B cell (primary cell): Measurements from ENCODE around the gene ARL9. TPM values are rescaled to one million over a fixed set of nuclear protein-coding genes. Genes with fewer than 3 reads are reported as not detected.

Experiments used
- ATAC-seq: fragments of 200-7000 bp; cut with Tn5 transposase; one replicate; pipeline ENCODE4 v1.10.0; 2021; ENCODE audit warnings: low read depth, mild to moderate bottlenecking, moderate number of reproducible peaks, moderate library complexity
- CTCF ChIA-PET: fragments of 350-600 bp; sonication (Branson Sonifier 250); formaldehyde crosslinking; loops from one replicate; lab custom pipeline; 2021; ENCODE audit warnings: antibody characterized with exemption, inconsistent platforms; lab: Charles Lee
- POLR2A ChIA-PET: fragments of 350-600 bp; sonication (Branson Sonifier 250); formaldehyde crosslinking; loops from one replicate; lab custom pipeline; 2021; ENCODE audit warnings: antibody characterized with exemption; lab: Charles Lee
- DNase-seq: peaks from one replicate; pipeline ENCODE4 v3.0.0; 2013
- H2AFZ ChIP-seq: 2 replicates; pipeline ENCODE4 v1.6.1; 2012; ENCODE audit warnings: mild to moderate bottlenecking, low read depth, low read length; ENCODE audit not compliant: insufficient read depth, poor library complexity, severe bottlenecking
- H3K27ac ChIP-seq, 2 donors: 1 replicate in 1 of 2; 2 replicates in 1 of 2; pipeline ENCODE4 v1.5.1; 2012 to 2013; ENCODE audit warnings: low read length in 2 of 2, mild to moderate bottlenecking in 2 of 2, moderate library complexity in 1 of 2
- H3K27me3 ChIP-seq, 4 experiments: fragments of 200-600 bp in 1 of 4; sonication (generic) in 1 of 4; replicated peaks in 1 of 4; 1 replicate in 2 of 4; 2 replicates in 2 of 4; pipeline versions ENCODE4 v1.6.1 to v1.7.0; 2013 to 2016; ENCODE audit warnings: low read length in 3 of 4, mild to moderate bottlenecking in 2 of 4, mixed read lengths in 1 of 4, moderate library complexity in 1 of 4; ENCODE audit not compliant: insufficient read depth in 4 of 4, control insufficient read depth in 3 of 4; ENCODE audit errors: control extremely low read depth in 1 of 4
- H3K36me3 ChIP-seq, 2 experiments: replicated peaks in 1 of 2; 1 replicate in 1 of 2; 2 replicates in 1 of 2; pipeline versions ENCODE4 v1.6.1 to v1.7.1; 2013; ENCODE audit warnings: low read length in 1 of 2; ENCODE audit not compliant: insufficient read depth in 2 of 2, control insufficient read depth in 1 of 2; ENCODE audit errors: control extremely low read depth in 1 of 2, extremely low read depth in 1 of 2
- H3K4me1 ChIP-seq, 2 donors: fragments of 200-600 bp in 1 of 2; sonication (generic) in 1 of 2; 1 replicate in 1 of 2; 2 replicates in 1 of 2; pipeline versions ENCODE4 v1.5.1 to v1.6.1; 2013 to 2017; ENCODE audit warnings: low read length in 2 of 2; ENCODE audit not compliant: control insufficient read depth in 2 of 2, insufficient read depth in 2 of 2
- H3K4me2 ChIP-seq: replicated peaks from 2 replicates; pipeline ENCODE3; 2012; ENCODE audit warnings: mild to moderate bottlenecking, low read depth, low read length; ENCODE audit not compliant: poor library complexity, severe bottlenecking
- H3K4me3 ChIP-seq, 5 experiments: fragments of 200-600 bp in 1 of 5; sonication (generic) in 1 of 5; 1 replicate in 3 of 5; 2 replicates in 2 of 5; pipeline versions ENCODE4 v1.5.1 to v1.7.0; 2011 to 2016; ENCODE audit warnings: low read length in 4 of 5, mild to moderate bottlenecking in 4 of 5, low read depth in 2 of 5, control low read depth in 1 of 5, moderate library complexity in 1 of 5; ENCODE audit not compliant: insufficient read depth in 1 of 5; ENCODE audit errors: control extremely low read depth in 1 of 5, extremely low read depth in 1 of 5
- H3K79me2 ChIP-seq: fragments of 200-600 bp; sonication (generic); one replicate; pipeline ENCODE4 v1.6.0; 2016; ENCODE audit warnings: low read length; ENCODE audit not compliant: control insufficient read depth, insufficient read depth
- H3K9ac ChIP-seq: fragments of 200-600 bp; sonication (generic); 2 replicates; pipeline ENCODE4 v1.6.1; 2017; ENCODE audit warnings: mild to moderate bottlenecking, low read length, moderate library complexity
- H3K9me3 ChIP-seq, 3 donors: one replicate each; pipeline versions ENCODE4 v1.6.1 to v1.7.1; 2013; ENCODE audit warnings: low read length in 2 of 3; ENCODE audit not compliant: control insufficient read depth in 2 of 3, insufficient read depth in 1 of 3; ENCODE audit errors: control extremely low read depth in 1 of 3
- H4K20me1 ChIP-seq: 2 replicates; pipeline ENCODE4 v1.6.0; 2012; ENCODE audit warnings: mild to moderate bottlenecking, low read length; ENCODE audit not compliant: insufficient read depth, control insufficient read depth, poor library complexity, severe bottlenecking
- H3K27ac Mint-ChIP-seq: one replicate; pipeline ENCODE4 v1.8.0; 2021; ENCODE audit warnings: mixed read lengths
- H3K27me3 Mint-ChIP-seq: one replicate; pipeline ENCODE4 v1.8.0; 2021; ENCODE audit warnings: mixed read lengths
- H3K4me1 Mint-ChIP-seq: one replicate; pipeline ENCODE4 v1.8.0; 2021; ENCODE audit warnings: mixed read lengths
- H3K4me3 Mint-ChIP-seq: one replicate; pipeline ENCODE4 v1.8.0; 2021; ENCODE audit warnings: mixed read lengths
- H3K9me3 Mint-ChIP-seq: one replicate; pipeline ENCODE4 v1.8.0; 2022; ENCODE audit warnings: mixed read lengths; ENCODE audit not compliant: insufficient read depth
- CTCF ChIP-seq: fragments of 200-600 bp; IDR thresholded peaks from one replicate; pipeline ENCODE4 v1.8.0; 2022; ENCODE audit warnings: antibody characterized with exemption, mild to moderate bottlenecking
- EZH2 ChIP-seq: IDR thresholded peaks from 2 replicates; pipeline ENCODE4 v1.6.1; 2012; ENCODE audit warnings: borderline replicate concordance, low read depth, mild to moderate bottlenecking, moderate library complexity, low read length; ENCODE audit not compliant: insufficient read depth, poor library complexity, severe bottlenecking
- WGBS: methylation state at CpG from one replicate; pipeline ENCODE4 v1.1.5; 2013; ENCODE audit warnings: missing lambda C conversion rate; ENCODE audit not compliant: insufficient coverage; 5-methylcytosine and 5-hydroxymethylcytosine counted together
- intact Hi-C: fragments of 100-400 bp; cut with micrococcal nuclease; formaldehyde crosslinking; loops from one replicate; pipeline ENCODE4 v1.10.0; 2022
- polyA plus RNA-seq: library from polyadenylated mRNA; depleted of rRNA; stranded (reverse); fragments of >200 nt; gene quantifications from 2 replicates; pipeline ENCODE4 v1.2.3, GENCODE V29; 2012
- total RNA-seq, 2 donors: library from RNA; stranded (reverse); fragments of 120-200 nt in 1 of 2; gene quantifications; 1 replicate in 1 of 2; 2 replicates in 1 of 2; pipeline versions ENCODE4 v1.2.3 to v1.2.4, GENCODE V29; 2013 to 2022

The ARL9 gene
- total and polyA plus RNA-seq, 2 donors (not counting 1 experiment from before 2014, with no cell fraction given) = 0.17 TPM; not detected in 1

DNA sequence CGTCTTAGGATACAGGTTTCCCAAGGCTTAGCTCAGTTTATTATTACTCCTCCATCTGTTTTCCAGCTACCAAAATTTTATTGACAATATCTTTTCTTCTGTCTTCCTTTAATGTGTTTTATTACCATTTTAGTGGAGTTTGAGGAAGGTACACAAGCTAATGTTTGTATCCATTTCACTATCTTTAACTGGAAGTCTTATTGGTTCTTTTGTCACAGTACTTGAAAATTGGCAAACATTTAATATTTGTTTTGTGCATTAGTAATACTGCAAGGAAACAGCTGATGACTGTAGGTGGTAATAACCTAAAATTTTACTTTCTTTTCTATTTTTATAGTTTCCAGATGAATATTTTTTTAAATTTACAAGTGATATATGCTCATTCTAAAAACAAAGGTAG is 9.3 kb upstream of the ARL9 start:
- H3K9me3 Mint-ChIP-seq = no peaks in the 10 kb centered on the region
- H3K27ac Mint-ChIP-seq = no peak overlapping the region
- H3K9me3 ChIP-seq = no peaks in the 10 kb centered on the region
- no peaks in the 10 kb centered on the region for H3K27me3 ChIP-seq
- no peaks in the 10 kb centered on the region for H3K27me3 Mint-ChIP-seq
- H3K4me1 Mint-ChIP-seq = no peaks in the 10 kb centered on the region
- no peak overlapping the region for H3K4me3 ChIP-seq
- H2AFZ ChIP-seq = no peak overlapping the region
- no peak for DNase-seq
- H4K20me1 ChIP-seq = no peaks in the 10 kb centered on the region
- ChIA-PET CTCF (no interaction called here), POLR2A (no interaction called here)
- ATAC-seq = no peak
- TF ChIP-seq CTCF (no peak), EZH2 (no peak)
- intact Hi-C loops = no loop called here
- H3K4me1 ChIP-seq = no peaks in the 10 kb centered on the region
- H3K36me3 ChIP-seq = peaks cover 2 to 54% of the 10 kb centered on the region in 2 experiments
- no peak overlapping the region for H3K9ac ChIP-seq
- H3K4me3 Mint-ChIP-seq = no peak overlapping the region
- no peaks in the 10 kb centered on the region for H3K79me2 ChIP-seq
- H3K27ac ChIP-seq = no peak overlapping the region
- H3K4me2 ChIP-seq = no peak overlapping the region
- no CpG with 5 or more reads among the region's 1 CpG for WGBS

GRCh38 chr4:56511098-56511497 is 5.5 kb downstream of the ARL9 start:
- ATAC-seq = no peak
- Histone ChIP-seq H3K27me3 (peaks cover 0 to 10% (median 1%) of the 10 kb centered on the region in 4 experiments), H3K9me3 (no peaks in the 10 kb centered on the region), H4K20me1 (no peaks in the 10 kb centered on the region), H3K36me3 (no peaks in the 10 kb centered on the region), H3K4me3 (no peak overlapping the region), H3K4me1 (peaks cover 6 to 7% of the 10 kb centered on the region in 2 donors), H2AFZ (no peak overlapping the region), H3K4me2 (no peak overlapping the region), H3K9ac (no peak overlapping the region), H3K27ac (no peak overlapping the region), H3K79me2 (no peaks in the 10 kb centered on the region)
- peaks cover 11% of the 10 kb centered on the region for H3K27me3 Mint-ChIP-seq
- H3K27ac Mint-ChIP-seq = no peak overlapping the region
- H3K9me3 Mint-ChIP-seq = no peaks in the 10 kb centered on the region
- no peak overlapping the region for H3K4me3 Mint-ChIP-seq
- intact Hi-C loops = no loop called here
- CTCF ChIA-PET = no interaction called here
- H3K4me1 Mint-ChIP-seq = peaks cover 5% of the 10 kb centered on the region
- POLR2A ChIA-PET = no interaction called here
- no peak for DNase-seq
- no peak for TF ChIP-seq CTCF
- no peak for TF ChIP-seq EZH2
